ENCODE data around the gene ADSS2.
"Not testable (repeated sequence)": the region's sequence is repeated elsewhere in the genome, so short reads cannot be mapped to it uniquely, and the experiment has no call there.

The ADSS2 gene

GRCh38 chr1:244365809-244366208 lies 85.9 kb downstream of the ADSS2 start:
- no peak for DNase-seq (ENCODE audit: low read depth in 2 of 2)

- not testable (repeated sequence) for DNase-seq (ENCODE audit: low read depth in 2 of 2)
Measured at GRCh38 chr1:244365262-244365661, 86.4 kb downstream of the ADSS2 start.

- no peak for DNase-seq (ENCODE audit: low read depth in 2 of 2)
Measured at GRCh38 chr1:244362476-244362875, 89.2 kb downstream of the ADSS2 start.

GRCh38 chr1:244361764-244362473 lies 89.8 kb downstream of the ADSS2 start:
- no peak for DNase-seq (ENCODE audit: low read depth in 2 of 2)
